Endodermal cell (in vitro differentiated cells): ENCODE measurements around the gene DLGAP3. TPM values are rescaled to one million over a fixed set of nuclear protein-coding genes. Genes with fewer than 3 reads are reported as not detected.

ENCODE experiments used
- DNase-seq: peaks from one replicate; pipeline ENCODE4 v3.0.0-alpha.2; 2017
- H3K27ac ChIP-seq: 2 replicates; pipeline ENCODE4 v1.5.1; 2013; ENCODE audit warnings: mild to moderate bottlenecking, low read depth, low read length, moderate library complexity
- H3K27me3 ChIP-seq: 2 replicates; pipeline ENCODE4 v1.6.1; 2013; ENCODE audit warnings: mild to moderate bottlenecking, low read length, moderate library complexity; ENCODE audit not compliant: insufficient read depth, control insufficient read depth, poor library complexity, severe bottlenecking
- H3K36me3 ChIP-seq: 2 replicates; pipeline ENCODE4 v1.7.0; 2013; ENCODE audit warnings: mild to moderate bottlenecking, low read length, moderate library complexity; ENCODE audit not compliant: control insufficient read depth, insufficient read depth
- H3K4me1 ChIP-seq: one replicate; pipeline ENCODE4 v1.7.0; 2013; ENCODE audit warnings: low read length; ENCODE audit not compliant: control insufficient read depth, insufficient read depth
- H3K4me3 ChIP-seq: 2 replicates; pipeline ENCODE4 v1.5.1; 2013; ENCODE audit warnings: mild to moderate bottlenecking, low read length, moderate library complexity
- H3K9ac ChIP-seq: 2 replicates; pipeline ENCODE4 v1.6.1; 2013; ENCODE audit warnings: mild to moderate bottlenecking, low read length, moderate library complexity; ENCODE audit not compliant: poor library complexity, severe bottlenecking; ENCODE audit errors: extremely low read depth
- H3K9me3 ChIP-seq: 2 replicates; pipeline ENCODE4 v1.6.1; 2013; ENCODE audit warnings: mild to moderate bottlenecking, low read length, moderate library complexity; ENCODE audit not compliant: control insufficient read depth
- H3K27ac Mint-ChIP-seq: 2 replicates; pipeline ENCODE4 v1.8.0; 2020; ENCODE audit warnings: mixed read lengths
- H3K27me3 Mint-ChIP-seq: 2 replicates; pipeline ENCODE4 v1.8.0; 2021; ENCODE audit warnings: mild to moderate bottlenecking, mixed read lengths; ENCODE audit not compliant: insufficient read depth
- H3K36me3 Mint-ChIP-seq: 2 replicates; pipeline ENCODE4 v1.8.0; 2020; ENCODE audit warnings: low read depth, mixed read lengths
- H3K4me1 Mint-ChIP-seq: 2 replicates; pipeline ENCODE4 v1.8.0; 2020; ENCODE audit warnings: mixed read lengths
- H3K4me3 Mint-ChIP-seq: 2 replicates; pipeline ENCODE4 v1.8.0; 2020; ENCODE audit warnings: mild to moderate bottlenecking, moderate library complexity, mixed read lengths
- H3K9me3 Mint-ChIP-seq: 2 replicates; pipeline ENCODE4 v1.8.0; 2020; ENCODE audit warnings: mild to moderate bottlenecking, mixed read lengths
- WGBS, 2 experiments: methylation state at CpG; one replicate each; pipeline versions ENCODE4 v1.1.5 to v1.1.7; 2013; ENCODE audit warnings: missing lambda C conversion rate in 2 of 2, mixed read lengths in 1 of 2; ENCODE audit not compliant: insufficient coverage in 1 of 2, insufficient read length in 1 of 2; 5-methylcytosine and 5-hydroxymethylcytosine counted together
- total RNA-seq, 2 donors: library from RNA; stranded (reverse); fragmentation: NEBNext Ultra II Directional in 1 of 2; extraction: Animal tissue kit (Norgen Biotek cat#: 25700) in 1 of 2; gene quantifications; 2 replicates in 1 of 2; 3 replicates in 1 of 2; pipeline ENCODE4 v1.2.1, GENCODE V29; 2021
- TF ChIP-seq, protein P1 (sequence below): fragments of 200-600 bp; sonication (generic); conservative IDR thresholded peaks from 2 replicates; pipeline ENCODE4 v1.5.0; 2021; ENCODE audit warnings: antibody characterized with exemption, mild to moderate bottlenecking

Gene DLGAP3
- total RNA-seq, 2 donors from 2014 or later: 4.4 to 4.6 TPM

DNA sequence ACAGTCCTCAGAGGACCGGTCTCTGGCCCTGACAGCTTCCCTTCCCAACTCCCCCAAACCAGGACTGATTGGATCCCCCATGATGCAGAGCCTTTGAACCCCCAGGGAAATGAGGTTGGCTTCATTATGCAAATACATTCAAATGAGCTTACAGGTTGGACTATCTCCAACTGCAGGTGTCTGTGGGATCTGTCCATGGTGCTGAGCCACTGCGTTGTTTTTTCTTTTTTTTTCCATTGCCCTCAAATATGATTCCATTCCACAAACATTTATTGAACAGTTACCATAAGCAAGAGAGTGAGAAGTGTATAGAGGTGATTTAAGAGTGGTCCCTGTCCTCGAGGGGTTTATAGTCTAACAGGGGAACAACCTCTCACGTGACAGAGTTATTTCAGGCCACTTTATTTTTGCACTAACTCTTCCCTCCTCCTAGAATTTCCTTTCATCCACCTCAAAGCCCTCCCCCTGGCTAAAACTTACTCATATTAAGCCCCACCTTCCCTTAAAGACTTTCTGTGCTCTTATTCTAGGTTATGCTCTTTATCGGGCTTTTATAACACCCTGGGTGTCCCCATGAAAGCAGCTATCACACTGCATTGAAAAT, 21.9 kb downstream of the DLGAP3 start:
- 74 to 94% methylated on average over 2 to 5 of the region's 5 CpGs for WGBS, 2 experiments
- Mint-ChIP-seq H3K4me1 (no peaks in the 10 kb centered on the region), H3K27ac (no peak overlapping the region), H3K36me3 (no peaks in the 10 kb centered on the region), H3K4me3 (no peak overlapping the region), H3K27me3 (peaks cover 2% of the 10 kb centered on the region), H3K9me3 (no peaks in the 10 kb centered on the region)
- Histone ChIP-seq H3K9ac (no peak overlapping the region), H3K9me3 (no peaks in the 10 kb centered on the region), H3K4me1 (no peaks in the 10 kb centered on the region), H3K27me3 (no peaks in the 10 kb centered on the region), H3K36me3 (no peaks in the 10 kb centered on the region), H3K27ac (no peak overlapping the region), H3K4me3 (no peak overlapping the region)
- peak; percentile 73 for DNase-seq
- TF ChIP-seq, protein P1, sequence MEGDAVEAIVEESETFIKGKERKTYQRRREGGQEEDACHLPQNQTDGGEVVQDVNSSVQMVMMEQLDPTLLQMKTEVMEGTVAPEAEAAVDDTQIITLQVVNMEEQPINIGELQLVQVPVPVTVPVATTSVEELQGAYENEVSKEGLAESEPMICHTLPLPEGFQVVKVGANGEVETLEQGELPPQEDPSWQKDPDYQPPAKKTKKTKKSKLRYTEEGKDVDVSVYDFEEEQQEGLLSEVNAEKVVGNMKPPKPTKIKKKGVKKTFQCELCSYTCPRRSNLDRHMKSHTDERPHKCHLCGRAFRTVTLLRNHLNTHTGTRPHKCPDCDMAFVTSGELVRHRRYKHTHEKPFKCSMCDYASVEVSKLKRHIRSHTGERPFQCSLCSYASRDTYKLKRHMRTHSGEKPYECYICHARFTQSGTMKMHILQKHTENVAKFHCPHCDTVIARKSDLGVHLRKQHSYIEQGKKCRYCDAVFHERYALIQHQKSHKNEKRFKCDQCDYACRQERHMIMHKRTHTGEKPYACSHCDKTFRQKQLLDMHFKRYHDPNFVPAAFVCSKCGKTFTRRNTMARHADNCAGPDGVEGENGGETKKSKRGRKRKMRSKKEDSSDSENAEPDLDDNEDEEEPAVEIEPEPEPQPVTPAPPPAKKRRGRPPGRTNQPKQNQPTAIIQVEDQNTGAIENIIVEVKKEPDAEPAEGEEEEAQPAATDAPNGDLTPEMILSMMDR: no peak

DNA sequence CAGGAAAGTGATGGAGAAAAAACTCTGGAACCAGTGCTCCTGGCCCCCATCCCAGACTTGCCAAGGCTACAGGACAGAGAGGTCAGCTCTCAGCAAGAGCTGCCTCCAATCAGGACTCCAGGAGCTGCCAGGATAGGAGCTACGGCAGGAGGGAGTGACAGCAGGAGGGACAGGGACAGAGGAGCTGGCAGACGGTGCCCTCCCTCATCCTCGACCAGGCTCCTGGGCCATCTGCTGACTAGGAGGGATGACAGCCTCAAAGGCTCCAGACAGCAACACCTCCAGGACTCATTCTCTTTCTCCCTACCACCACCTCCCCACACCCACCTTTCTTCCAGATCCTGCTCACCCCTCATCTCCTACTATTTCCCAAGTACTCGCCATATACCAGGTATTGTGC, 22.7 kb downstream of the DLGAP3 start:
- Histone ChIP-seq H3K27ac (no peak overlapping the region), H3K4me1 (no peaks in the 10 kb centered on the region), H3K9ac (no peak overlapping the region), H3K4me3 (no peak overlapping the region), H3K27me3 (no peaks in the 10 kb centered on the region), H3K36me3 (no peaks in the 10 kb centered on the region), H3K9me3 (no peaks in the 10 kb centered on the region)
- DNase-seq: no peak
- H3K27ac Mint-ChIP-seq: no peak overlapping the region
- no peak overlapping the region for H3K4me3 Mint-ChIP-seq
- H3K4me1 Mint-ChIP-seq: no peaks in the 10 kb centered on the region
- TF ChIP-seq, protein P1: no peak
- no peaks in the 10 kb centered on the region for H3K9me3 Mint-ChIP-seq
- H3K27me3 Mint-ChIP-seq: peaks cover 5% of the 10 kb centered on the region
- whole genome bisulfite sequencing, 2 experiments: 78 to 100% methylated on average over 3 to 4 of the region's 4 CpGs
- no peaks in the 10 kb centered on the region for H3K36me3 Mint-ChIP-seq

DNA sequence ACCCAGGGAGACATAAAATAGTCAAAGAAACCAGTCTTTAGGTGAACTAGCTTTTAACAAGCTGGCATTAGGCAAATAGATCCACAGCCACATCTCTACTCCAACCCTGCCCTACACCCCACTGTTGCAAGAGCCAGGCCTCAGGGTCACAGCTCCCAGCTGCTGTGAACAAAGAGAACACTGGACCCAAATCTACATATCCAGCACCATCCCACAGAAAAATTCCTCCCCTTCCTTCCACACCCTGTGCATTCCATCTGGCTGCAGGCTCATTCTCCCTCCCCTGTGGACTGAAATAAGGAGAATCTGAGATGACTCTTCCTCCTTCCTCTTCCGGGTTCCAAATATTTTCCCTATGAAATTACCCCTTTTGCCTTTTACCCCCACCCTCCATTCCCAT, 23.2 kb downstream of the DLGAP3 start:
- Histone ChIP-seq H3K4me1 (no peaks in the 10 kb centered on the region), H3K9ac (no peak overlapping the region), H3K4me3 (no peak overlapping the region), H3K36me3 (no peaks in the 10 kb centered on the region), H3K9me3 (no peaks in the 10 kb centered on the region), H3K27me3 (no peaks in the 10 kb centered on the region), H3K27ac (no peak overlapping the region)
- TF ChIP-seq, protein P1: no peak
- no peaks in the 10 kb centered on the region for H3K36me3 Mint-ChIP-seq
- H3K4me3 Mint-ChIP-seq: no peak overlapping the region
- no peak overlapping the region for H3K27ac Mint-ChIP-seq
- peaks cover 8% of the 10 kb centered on the region for H3K27me3 Mint-ChIP-seq
- DNase-seq: no peak
- H3K9me3 Mint-ChIP-seq: no peaks in the 10 kb centered on the region
- WGBS, 2 experiments: 93% methylated on average over 1 of the region's 1 CpG; no CpG with 5 or more reads in 1 of the 2 experiments
- H3K4me1 Mint-ChIP-seq: no peaks in the 10 kb centered on the region
